ENCODE data around the gene FN1. TPM values are rescaled to one million over a fixed set of nuclear protein-coding genes. Genes with fewer than 3 reads are reported as not detected.

The FN1 gene
- total and polyA plus RNA-seq, 2 donors (not counting 1 experiment from before 2014, with no cell fraction given), result 0.05 TPM; not detected in 1

DNA sequence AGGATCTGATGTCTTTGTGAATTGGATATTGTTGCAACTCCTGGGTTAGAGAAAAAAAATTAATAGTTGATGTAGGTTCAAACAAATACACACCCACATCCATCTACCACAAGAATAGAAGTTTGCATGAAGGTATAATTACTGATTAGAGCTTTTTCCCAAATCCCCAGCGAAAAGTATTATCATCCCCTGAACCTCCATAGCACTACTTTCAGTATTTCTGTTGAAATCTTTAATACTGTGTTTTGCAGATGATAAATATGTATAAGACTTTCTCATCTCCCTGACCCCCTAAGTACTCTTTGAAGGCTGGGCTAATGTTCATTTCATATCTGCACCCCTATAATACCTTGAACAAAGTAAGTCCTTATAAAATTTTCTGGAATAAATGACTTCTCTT, 6.4 kb downstream of the FN1 start:
- no peak overlapping the region for H3K4me3 ChIP-seq (ENCODE audit: control extremely low read depth in 1 of 5, extremely low read depth in 1 of 5, insufficient read depth in 1 of 5, low read depth in 2 of 5, low read length in 4 of 5)
- no peaks in the 10 kb centered on the region for H3K36me3 ChIP-seq (replicated peaks in 1 of 2; ENCODE audit: control extremely low read depth in 1 of 2, control insufficient read depth in 1 of 2, extremely low read depth in 1 of 2, insufficient read depth in 2 of 2, low read length in 1 of 2)
- no peaks in the 10 kb centered on the region for H3K4me1 Mint-ChIP-seq
- H3K27ac ChIP-seq (ENCODE audit: low read length in 2 of 2), result no peak overlapping the region
- H2AFZ ChIP-seq (ENCODE audit: insufficient read depth, low read depth, low read length, poor library complexity, severe bottlenecking), result no peak overlapping the region
- no peak overlapping the region for H3K4me3 Mint-ChIP-seq
- peaks cover 54% of the 10 kb centered on the region for H3K27me3 Mint-ChIP-seq
- no peak overlapping the region for H3K9ac ChIP-seq (ENCODE audit: low read length)
- H3K9me3 ChIP-seq (ENCODE audit: control extremely low read depth in 1 of 3, control insufficient read depth in 2 of 3, insufficient read depth in 1 of 3, low read length in 2 of 3), result peaks cover 0 to 1% (median 0%) of the 10 kb centered on the region in 3 donors
- WGBS (ENCODE audit: insufficient coverage), result no CpG with 5 or more reads among the region's 1 CpG
- POLR2A ChIA-PET, result no interaction called here
- H3K4me2 ChIP-seq (replicated peaks; ENCODE audit: low read depth, low read length, poor library complexity, severe bottlenecking), result no peak overlapping the region
- no peak overlapping the region for H3K27ac Mint-ChIP-seq
- intact Hi-C loops (cut with micrococcal nuclease), result no loop called here
- no peaks in the 10 kb centered on the region for H4K20me1 ChIP-seq (ENCODE audit: control insufficient read depth, insufficient read depth, low read length, poor library complexity, severe bottlenecking)
- ATAC-seq (ENCODE audit: low read depth), result no peak
- no peak for DNase-seq
- TF ChIP-seq CTCF (IDR thresholded peaks at IDR 0.05) (no peak), EZH2 (IDR thresholded peaks at IDR 0.05; ENCODE audit: borderline replicate concordance, insufficient read depth, low read depth, low read length, poor library complexity, severe bottlenecking) (no peak)
- H3K27me3 ChIP-seq (replicated peaks in 1 of 4; ENCODE audit: control extremely low read depth in 1 of 4, control insufficient read depth in 3 of 4, insufficient read depth in 4 of 4, low read length in 3 of 4), result peaks cover 0 to 25% (median 10%) of the 10 kb centered on the region in 4 experiments
- CTCF ChIA-PET, result no interaction called here
- H3K9me3 Mint-ChIP-seq (ENCODE audit: insufficient read depth), result peaks cover 2% of the 10 kb centered on the region
- no peaks in the 10 kb centered on the region for H3K79me2 ChIP-seq (ENCODE audit: control insufficient read depth, insufficient read depth, low read length)
- no peaks in the 10 kb centered on the region for H3K4me1 ChIP-seq (ENCODE audit: control insufficient read depth in 2 of 2, insufficient read depth in 2 of 2, low read length in 2 of 2)

GRCh38 chr2:215428060-215428910, 7.6 kb downstream of the FN1 start:
- Histone ChIP-seq H3K36me3 (replicated peaks in 1 of 2; ENCODE audit: control extremely low read depth in 1 of 2, control insufficient read depth in 1 of 2, extremely low read depth in 1 of 2, insufficient read depth in 2 of 2, low read length in 1 of 2) (no peaks in the 10 kb centered on the region), H3K4me2 (replicated peaks; ENCODE audit: low read depth, low read length, poor library complexity, severe bottlenecking) (no peak overlapping the region), H3K9ac (ENCODE audit: low read length) (no peak overlapping the region), H3K4me3 (ENCODE audit: control extremely low read depth in 1 of 5, extremely low read depth in 1 of 5, insufficient read depth in 1 of 5, low read depth in 2 of 5, low read length in 4 of 5) (no peak overlapping the region), H3K79me2 (ENCODE audit: control insufficient read depth, insufficient read depth, low read length) (no peaks in the 10 kb centered on the region), H2AFZ (ENCODE audit: insufficient read depth, low read depth, low read length, poor library complexity, severe bottlenecking) (no peak overlapping the region), H3K27ac (ENCODE audit: low read length in 2 of 2) (no peak overlapping the region), H4K20me1 (ENCODE audit: control insufficient read depth, insufficient read depth, low read length, poor library complexity, severe bottlenecking) (no peaks in the 10 kb centered on the region), H3K27me3 (replicated peaks in 1 of 4; ENCODE audit: control extremely low read depth in 1 of 4, control insufficient read depth in 3 of 4, insufficient read depth in 4 of 4, low read length in 3 of 4) (peaks cover 0 to 24% (median 8%) of the 10 kb centered on the region in 4 experiments), H3K4me1 (ENCODE audit: control insufficient read depth in 2 of 2, insufficient read depth in 2 of 2, low read length in 2 of 2) (no peaks in the 10 kb centered on the region), H3K9me3 (ENCODE audit: control extremely low read depth in 1 of 3, control insufficient read depth in 2 of 3, insufficient read depth in 1 of 3, low read length in 2 of 3) (peaks cover 0 to 1% (median 0%) of the 10 kb centered on the region in 3 donors)
- no peak for TF ChIP-seq EZH2 (IDR thresholded peaks at IDR 0.05; ENCODE audit: borderline replicate concordance, insufficient read depth, low read depth, low read length, poor library complexity, severe bottlenecking)
- TF ChIP-seq CTCF (IDR thresholded peaks at IDR 0.05), result no peak
- intact Hi-C loops (cut with micrococcal nuclease), result no loop called here
- DNase-seq (no peak), ATAC-seq (ENCODE audit: low read depth) (no peak)
- no peak overlapping the region for H3K4me3 Mint-ChIP-seq
- peaks cover 49% of the 10 kb centered on the region for H3K27me3 Mint-ChIP-seq
- ChIA-PET POLR2A (no interaction called here), CTCF (no interaction called here)
- H3K9me3 Mint-ChIP-seq (ENCODE audit: insufficient read depth), result peaks cover 2% of the 10 kb centered on the region
- H3K4me1 Mint-ChIP-seq, result no peaks in the 10 kb centered on the region
- no peak overlapping the region for H3K27ac Mint-ChIP-seq
- 97% methylated on average over 15 of the region's 19 CpGs for WGBS (ENCODE audit: insufficient coverage)
